DND-41 (cell line): Measurements from ENCODE around the gene OPRD1.
"Not testable (repeated sequence)": the region's sequence is repeated elsewhere in the genome, so short reads cannot be mapped to it uniquely, and the experiment has no call there.

Source experiments
- EZH2 ChIP-seq: IDR thresholded peaks from 3 replicates; pipeline ENCODE4 v1.6.1; 2012; ENCODE audit warnings: borderline replicate concordance, low read depth, mild to moderate bottlenecking, moderate library complexity, low read length, inconsistent platforms; ENCODE audit not compliant: severe bottlenecking
- TF ChIP-seq, protein P1 (sequence below): IDR thresholded peaks from 2 replicates; pipeline ENCODE4 v1.5.1; 2012; ENCODE audit warnings: borderline replicate concordance, low read length, moderate library complexity, mild to moderate bottlenecking; ENCODE audit not compliant: poor library complexity, severe bottlenecking; ENCODE audit errors: extremely low read depth

DNA sequence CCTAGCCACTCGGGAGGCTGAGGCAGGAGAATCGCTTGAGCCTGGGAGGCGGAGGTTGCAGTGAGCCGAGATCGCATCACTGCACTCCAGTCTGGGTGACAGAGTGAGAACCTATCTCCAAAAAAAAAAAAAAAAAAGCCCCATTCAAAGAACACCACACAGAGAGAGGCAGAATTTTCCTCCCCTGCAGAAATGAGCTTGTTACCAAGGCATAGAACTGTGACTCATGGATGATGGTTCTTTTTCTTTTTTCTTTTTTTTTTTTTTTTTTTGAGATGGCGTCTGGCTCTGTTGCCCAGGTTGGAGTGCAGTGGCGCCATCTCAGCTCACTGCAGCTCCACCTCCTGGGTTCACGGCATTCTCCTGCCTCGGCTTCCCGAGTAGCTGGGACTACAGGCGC, 12.1 kb downstream of the OPRD1 start:
- not testable (repeated sequence) for TF ChIP-seq EZH2
- TF ChIP-seq, protein P1, sequence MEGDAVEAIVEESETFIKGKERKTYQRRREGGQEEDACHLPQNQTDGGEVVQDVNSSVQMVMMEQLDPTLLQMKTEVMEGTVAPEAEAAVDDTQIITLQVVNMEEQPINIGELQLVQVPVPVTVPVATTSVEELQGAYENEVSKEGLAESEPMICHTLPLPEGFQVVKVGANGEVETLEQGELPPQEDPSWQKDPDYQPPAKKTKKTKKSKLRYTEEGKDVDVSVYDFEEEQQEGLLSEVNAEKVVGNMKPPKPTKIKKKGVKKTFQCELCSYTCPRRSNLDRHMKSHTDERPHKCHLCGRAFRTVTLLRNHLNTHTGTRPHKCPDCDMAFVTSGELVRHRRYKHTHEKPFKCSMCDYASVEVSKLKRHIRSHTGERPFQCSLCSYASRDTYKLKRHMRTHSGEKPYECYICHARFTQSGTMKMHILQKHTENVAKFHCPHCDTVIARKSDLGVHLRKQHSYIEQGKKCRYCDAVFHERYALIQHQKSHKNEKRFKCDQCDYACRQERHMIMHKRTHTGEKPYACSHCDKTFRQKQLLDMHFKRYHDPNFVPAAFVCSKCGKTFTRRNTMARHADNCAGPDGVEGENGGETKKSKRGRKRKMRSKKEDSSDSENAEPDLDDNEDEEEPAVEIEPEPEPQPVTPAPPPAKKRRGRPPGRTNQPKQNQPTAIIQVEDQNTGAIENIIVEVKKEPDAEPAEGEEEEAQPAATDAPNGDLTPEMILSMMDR: not testable (repeated sequence)
